Heart left ventricle (tissue), 16 donors: ENCODE data around the gene EIF5B. TPM values are rescaled to one million over a fixed set of nuclear protein-coding genes. Genes with fewer than 3 reads are reported as not detected.

ENCODE experiments used
- ATAC-seq, 4 donors: fragments of 200-7000 bp; cut with Tn5 transposase; one replicate each; pipeline ENCODE4 v1.9.1; 2020 to 2022; ENCODE audit warnings: moderate library complexity in 4 of 4, mild to moderate bottlenecking in 3 of 4, moderate number of reproducible peaks in 1 of 4
- DNase-seq, 5 donors: peaks; one replicate each; pipeline ENCODE4 v3.0.0-alpha.2; 2020
- H3K27ac ChIP-seq, 12 donors: fragments of 200-600 bp; sonication (generic) in 4 of 12; one replicate each; pipeline versions ENCODE4 v1.5.0 to v1.8.0; 2016 to 2022; ENCODE audit warnings: mild to moderate bottlenecking in 2 of 12
- H3K27me3 ChIP-seq, 9 donors: fragments of 200-600 bp; sonication (generic) in 2 of 9; one replicate each; pipeline versions ENCODE4 v1.5.1 to v1.8.0; 2016 to 2022; ENCODE audit warnings: mild to moderate bottlenecking in 3 of 9
- H3K36me3 ChIP-seq, 9 donors: fragments of 200-600 bp; sonication (generic) in 2 of 9; one replicate each; pipeline versions ENCODE4 v1.5.0 to v1.8.0; 2018 to 2022; ENCODE audit warnings: mild to moderate bottlenecking in 2 of 9
- H3K4me1 ChIP-seq, 12 donors: fragments of 200-600 bp; sonication (generic) in 4 of 12; one replicate each; pipeline versions ENCODE4 v1.5.0 to v1.8.0; 2016 to 2022; ENCODE audit warnings: mild to moderate bottlenecking in 3 of 12
- H3K4me3 ChIP-seq, 12 donors: fragments of 200-600 bp; sonication (generic) in 4 of 12; one replicate each; pipeline versions ENCODE4 v1.5.0 to v1.8.0; 2017 to 2022; ENCODE audit warnings: mild to moderate bottlenecking in 9 of 12, moderate library complexity in 4 of 12
- H3K9me3 ChIP-seq, 12 donors: fragments of 200-600 bp; sonication (generic) in 4 of 12; one replicate each; pipeline versions ENCODE4 v1.5.0 to v1.8.0; 2016 to 2022; ENCODE audit warnings: mild to moderate bottlenecking in 1 of 12
- POLR2A ChIP-seq, 2 donors: fragments of 450-650 bp; IDR thresholded peaks; one replicate each; pipeline ENCODE4 v1.6.1; 2017; ENCODE audit warnings: antibody characterized with exemption in 2 of 2, mild to moderate bottlenecking in 2 of 2, moderate library complexity in 2 of 2
- WGBS, 4 donors: extraction: QIAGEN DNeasy Blood & Tissue Kit in 2 of 4; methylation state at CpG; one replicate each; pipeline versions ENCODE4 v1.1.5 to v1.1.7; 2013 to 2018; 5-methylcytosine and 5-hydroxymethylcytosine counted together
- intact Hi-C, 10 donors: fragments of 100-400 bp; cut with DNase I; formaldehyde crosslinking; loops; one replicate each; pipeline versions ENCODE4 v1.11.1 to v1.14.2; 2022
- polyA plus RNA-seq, 2 donors: library from polyadenylated mRNA; stranded (reverse); fragments of 200-250 nt; gene quantifications; one replicate each; pipeline ENCODE4 v1.2.3, GENCODE V29; 2013
- total RNA-seq, 9 donors: library from RNA; depleted of rRNA in 2 of 9; stranded (reverse); fragments of >200 nt in 2 of 9; fragmentation: NEBNext Ultra II Directional in 3 of 9; extraction: Animal tissue kit (Norgen Biotek cat#: 25700) in 3 of 9; gene quantifications; one replicate each; pipeline versions ENCODE4 v1.1.0 to v1.2.4, GENCODE V29; 2016 to 2023
- TF ChIP-seq, protein P1 (sequence below), 12 donors: fragments of 200-600 bp; sonication (generic) in 4 of 12; IDR thresholded peaks; one replicate each; pipeline versions ENCODE4 v1.5.0 to v1.8.0; 2018 to 2022; ENCODE audit warnings: antibody characterized with exemption in 12 of 12, mild to moderate bottlenecking in 5 of 12
- donor health status: ischemic (EF 13 %, LVEDD 7.1; RV severe dilation, severe dysfunction).
- donor health status: healthy with polysubstance abuse.
- donor health status: DM: no; HTN: yes; CAD: no.
- donor health status: DM: no; HTN: no; CAD: no.
- donor health status: ischemic (EF 25% LVEDD 6.9; RV normal size, moderate dysfunction).
- donor health status: ischemic (EF 25% LVEDD 5.7; RV mildly dilated, moderate dysfunction).
- donor health status: healthy.
- donor health status: DM: yes; HTN: yes; CAD: no.
- donor health status: ischemic (EF 35%, LVEDD 5.7; RV mildly dilated, moderate dysfunction).
- donor health status: nonischemic (EF 11% LVEDD 7.7; RV severe dilation, severe dysfunction).
- donor health status: DM: yes; HTN: yes; CAD: no.
- donor health status: PGD.
- donor health status: ischemic (EF 29% LVEDD 5.4; RV normal size, mild dysfunction).
- donor health status: nonischemic (EF 23%, LVEDD 6.1; RV moderate dilation, normal function).

The EIF5B gene
- total and polyA plus RNA-seq, 11 donors = 56.1 to 165 (median 91.9) TPM

GRCh38 chr2:99386011-99386410 is 48.8 kb downstream of the EIF5B start:
- intact Hi-C loops = no loop called here
- Histone ChIP-seq H3K27me3 (no peaks in the 10 kb centered on the region), H3K27ac (no peak overlapping the region), H3K4me1 (peaks cover 0 to 18% (median 4%) of the 10 kb centered on the region in 12 donors), H3K9me3 (peaks cover 0 to 3% (median 0%) of the 10 kb centered on the region in 12 donors), H3K36me3 (peaks cover 0 to 70% (median 49%) of the 10 kb centered on the region in 9 donors), H3K4me3 (no peak overlapping the region)
- no peak for DNase-seq
- ATAC-seq = no peak
- 95 to 100% (median 97%) methylated on average over 2 of the region's 2 CpGs for WGBS, 4 donors
- no peak for TF ChIP-seq POLR2A (IDR thresholded peaks at IDR 0.05)
- TF ChIP-seq, protein P1, sequence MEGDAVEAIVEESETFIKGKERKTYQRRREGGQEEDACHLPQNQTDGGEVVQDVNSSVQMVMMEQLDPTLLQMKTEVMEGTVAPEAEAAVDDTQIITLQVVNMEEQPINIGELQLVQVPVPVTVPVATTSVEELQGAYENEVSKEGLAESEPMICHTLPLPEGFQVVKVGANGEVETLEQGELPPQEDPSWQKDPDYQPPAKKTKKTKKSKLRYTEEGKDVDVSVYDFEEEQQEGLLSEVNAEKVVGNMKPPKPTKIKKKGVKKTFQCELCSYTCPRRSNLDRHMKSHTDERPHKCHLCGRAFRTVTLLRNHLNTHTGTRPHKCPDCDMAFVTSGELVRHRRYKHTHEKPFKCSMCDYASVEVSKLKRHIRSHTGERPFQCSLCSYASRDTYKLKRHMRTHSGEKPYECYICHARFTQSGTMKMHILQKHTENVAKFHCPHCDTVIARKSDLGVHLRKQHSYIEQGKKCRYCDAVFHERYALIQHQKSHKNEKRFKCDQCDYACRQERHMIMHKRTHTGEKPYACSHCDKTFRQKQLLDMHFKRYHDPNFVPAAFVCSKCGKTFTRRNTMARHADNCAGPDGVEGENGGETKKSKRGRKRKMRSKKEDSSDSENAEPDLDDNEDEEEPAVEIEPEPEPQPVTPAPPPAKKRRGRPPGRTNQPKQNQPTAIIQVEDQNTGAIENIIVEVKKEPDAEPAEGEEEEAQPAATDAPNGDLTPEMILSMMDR (IDR thresholded peaks at IDR 0.05) = no peak

DNA sequence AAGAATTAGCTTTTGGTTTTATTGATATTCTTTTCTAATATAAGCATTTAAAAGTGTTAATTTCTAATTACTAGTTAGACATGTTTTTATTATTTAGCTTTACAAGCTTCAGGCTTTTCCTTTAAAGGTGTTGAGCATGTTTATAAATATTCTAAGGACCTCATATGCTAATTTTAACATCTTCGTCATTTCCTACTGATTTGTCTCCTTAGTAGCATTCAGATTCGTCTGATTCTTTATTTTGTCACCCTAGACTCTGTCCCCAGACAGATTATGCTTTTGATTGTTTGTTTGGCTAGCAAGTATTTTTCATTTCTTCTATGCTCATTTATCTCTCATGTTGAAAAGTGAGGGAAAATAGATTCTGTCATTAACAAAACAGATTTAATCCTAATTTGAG is 51.7 kb downstream of the EIF5B start:
- no peak overlapping the region for H3K4me3 ChIP-seq
- WGBS, 4 donors = 28 to 37% (median 32%) methylated on average over 2 of the region's 2 CpGs
- H3K9me3 ChIP-seq = peaks cover 0 to 3% (median 0%) of the 10 kb centered on the region in 12 donors
- ATAC-seq (peak in 2 of 4 donors; percentile 58 to 60), DNase-seq (no peak)
- intact Hi-C loops = no loop called here
- H3K4me1 ChIP-seq = peaks cover 0 to 21% (median 6%) of the 10 kb centered on the region in 12 donors
- H3K27ac ChIP-seq = peak overlapping the region; percentile 8 to 81 (median 66)
- H3K27me3 ChIP-seq = no peaks in the 10 kb centered on the region
- TF ChIP-seq POLR2A (IDR thresholded peaks at IDR 0.05) = no peak
- TF ChIP-seq, protein P1 (IDR thresholded peaks at IDR 0.05) = no peak
- H3K36me3 ChIP-seq = peaks cover 0 to 73% (median 52%) of the 10 kb centered on the region in 9 donors

GRCh38 chr2:99389371-99389770 is 52.2 kb downstream of the EIF5B start:
- 29 to 57% (median 43%) methylated on average over 2 of the region's 2 CpGs for WGBS, 4 donors
- Histone ChIP-seq H3K9me3 (no peaks in the 10 kb centered on the region), H3K27ac (peak overlapping the region; percentile 8 to 81 (median 66)), H3K36me3 (peaks cover 2 to 73% (median 54%) of the 10 kb centered on the region in 9 donors), H3K27me3 (no peaks in the 10 kb centered on the region), H3K4me1 (peaks cover 0 to 21% (median 6%) of the 10 kb centered on the region in 12 donors), H3K4me3 (peak overlapping the region in 1 of 12 donors; percentile 8)
- ATAC-seq (peak; percentile 95 to 97 (median 96)), DNase-seq (peak in 2 of 5 donors; percentile 40 to 57)
- intact Hi-C loops = no loop called here
- TF ChIP-seq, protein P1 (IDR thresholded peaks at IDR 0.05) = no peak
- TF ChIP-seq POLR2A (IDR thresholded peaks at IDR 0.05) = no peak

DNA sequence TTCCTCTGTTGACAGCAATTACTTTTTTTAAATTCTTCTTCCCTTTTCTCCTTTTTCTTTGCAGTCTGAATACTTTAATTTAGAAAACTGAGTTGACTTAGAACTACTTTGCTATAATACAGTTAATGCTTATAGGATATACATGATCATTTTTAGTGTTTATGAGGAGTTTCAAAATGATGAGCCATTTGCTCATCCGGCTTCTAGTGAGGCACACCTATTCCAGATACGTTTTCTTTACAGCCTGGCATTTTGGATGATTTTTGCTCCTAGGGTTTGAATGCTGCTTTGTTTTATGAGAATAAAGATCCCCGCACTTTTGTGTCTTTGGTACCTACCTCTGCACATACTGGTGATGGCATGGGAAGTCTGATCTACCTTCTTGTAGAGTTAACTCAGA is 52.8 kb downstream of the EIF5B start:
- Histone ChIP-seq H3K4me1 (peaks cover 0 to 21% (median 6%) of the 10 kb centered on the region in 12 donors), H3K4me3 (peak overlapping the region in 1 of 12 donors; percentile 8), H3K36me3 (peaks cover 2 to 73% (median 54%) of the 10 kb centered on the region in 9 donors), H3K27me3 (no peaks in the 10 kb centered on the region), H3K27ac (peak overlapping the region in 11 of 12 donors; percentile 41 to 81 (median 66)), H3K9me3 (no peaks in the 10 kb centered on the region)
- DNase-seq (no peak), ATAC-seq (peak in 1 of 4 donors; percentile 37)
- TF ChIP-seq, protein P1 (IDR thresholded peaks at IDR 0.05) = no peak
- TF ChIP-seq POLR2A (IDR thresholded peaks at IDR 0.05) = no peak
- WGBS, 4 donors = 89 to 93% (median 90%) methylated on average over 3 of the region's 3 CpGs
- intact Hi-C loops = no loop called here
